Hepatocyte (in vitro differentiated cells): ENCODE data around the gene DPY19L2.

Source experiments
- EZH2 ChIP-seq: fragments of 200-600 bp; sonication (generic); IDR thresholded peaks from 2 replicates; pipeline ENCODE4 v1.6.1; 2016; ENCODE audit warnings: antibody characterized with exemption, mild to moderate bottlenecking, borderline replicate concordance
- EZH2phosphoT487 ChIP-seq: fragments of 200-600 bp; sonication (generic); IDR thresholded peaks from one replicate; pipeline ENCODE4 v1.6.1; 2018; ENCODE audit warnings: antibody characterized with exemption, mild to moderate bottlenecking, low read depth, moderate library complexity; ENCODE audit not compliant: unreplicated experiment, severe bottlenecking

GRCh38 chr12:63668028-63668799 lies at the start of gene DPY19L2:
- TF ChIP-seq EZH2 (no peak), EZH2phosphoT487 (no peak)
